ENCODE measurements around the gene PCDHB13.
"Not testable (repeated sequence)": the region's sequence is repeated elsewhere in the genome, so short reads cannot be mapped to it uniquely, and the experiment has no call there.

PCDHB13 gene

DNA sequence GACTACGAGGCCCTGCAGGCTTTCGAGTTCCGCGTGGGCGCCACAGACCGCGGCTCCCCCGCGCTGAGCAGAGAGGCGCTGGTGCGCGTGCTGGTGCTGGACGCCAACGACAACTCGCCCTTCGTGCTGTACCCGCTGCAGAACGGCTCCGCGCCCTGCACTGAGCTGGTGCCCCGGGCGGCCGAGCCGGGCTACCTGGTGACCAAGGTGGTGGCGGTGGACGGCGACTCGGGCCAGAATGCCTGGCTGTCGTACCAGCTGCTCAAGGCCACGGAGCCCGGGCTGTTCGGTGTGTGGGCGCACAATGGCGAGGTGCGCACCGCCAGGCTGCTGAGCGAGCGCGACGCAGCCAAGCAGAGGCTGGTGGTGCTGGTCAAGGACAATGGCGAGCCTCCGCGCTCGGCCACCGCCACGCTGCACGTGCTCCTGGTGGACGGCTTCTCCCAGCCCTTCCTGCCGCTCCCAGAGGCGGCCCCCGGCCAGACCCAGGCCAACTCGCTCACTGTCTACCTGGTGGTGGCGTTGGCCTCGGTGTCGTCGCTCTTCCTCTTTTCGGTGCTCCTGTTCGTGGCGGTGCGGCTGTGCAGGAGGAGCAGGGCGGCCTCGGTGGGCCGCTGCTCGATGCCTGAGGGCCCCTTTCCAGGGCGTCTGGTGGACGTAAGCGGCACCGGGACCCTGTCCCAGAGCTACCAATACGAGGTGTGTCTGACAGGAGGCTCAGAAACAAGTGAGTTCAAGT is 29.4 kb upstream of the PCDHB13 start:
- not testable (repeated sequence) for H3K27ac ChIP-seq (ENCODE audit: insufficient read depth, low read length, poor library complexity, severe bottlenecking); H3K4me1 ChIP-seq (ENCODE audit: control insufficient read depth, insufficient read depth, low read length, poor library complexity, severe bottlenecking); H3K36me3 ChIP-seq (ENCODE audit: control insufficient read depth, insufficient read depth, low read length); DNase-seq; H3K27me3 ChIP-seq (replicated peaks; ENCODE audit: control insufficient read depth, insufficient read depth, low read length, poor library complexity, severe bottlenecking); H3K9me3 ChIP-seq (ENCODE audit: control insufficient read depth, low read length); H3K4me3 ChIP-seq (ENCODE audit: insufficient read depth, low read depth, low read length, poor library complexity, severe bottlenecking)

DNA sequence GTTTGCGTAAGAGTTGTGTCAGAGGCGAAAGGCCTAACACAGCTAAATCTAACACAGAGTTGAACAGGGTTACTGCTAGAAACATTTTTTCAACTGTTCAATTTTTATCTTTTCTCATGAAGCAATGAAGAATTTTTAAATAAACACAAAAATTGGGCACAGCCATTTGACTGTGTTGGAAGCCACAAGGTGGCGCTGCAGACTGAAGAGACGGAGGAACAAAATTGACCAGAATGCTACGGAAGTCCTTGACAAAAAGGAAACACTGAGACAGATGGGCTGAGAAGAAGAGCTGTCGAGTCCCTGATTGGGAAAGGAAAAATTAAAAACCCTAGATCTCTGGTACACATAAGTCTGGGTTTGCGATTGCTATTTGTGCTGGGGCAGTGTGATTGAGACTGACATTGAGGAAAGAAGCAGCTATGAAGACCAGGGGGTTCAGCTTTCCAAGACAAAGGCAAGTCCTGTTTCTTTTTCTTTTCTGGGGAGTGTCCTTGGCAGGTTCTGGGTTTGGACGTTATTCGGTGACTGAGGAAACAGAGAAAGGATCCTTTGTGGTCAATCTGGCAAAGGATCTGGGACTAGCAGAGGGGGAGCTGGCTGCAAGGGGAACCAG is 26.7 kb upstream of the PCDHB13 start, which contains the start of gene PCDHB9:
PCDHB9 (plus strand) TSS at position 265 of the 616 bp plus-strand sequence; CDS start at position 423, 158 bp downstream.
- peak in 1 of 3 donors; percentile 27 for DNase-seq
- H3K4me1 ChIP-seq (ENCODE audit: control insufficient read depth, insufficient read depth, low read length, poor library complexity, severe bottlenecking), result no peaks in the 10 kb centered on the region
- H3K36me3 ChIP-seq (ENCODE audit: control insufficient read depth, insufficient read depth, low read length), result no peaks in the 10 kb centered on the region
- no peaks in the 10 kb centered on the region for H3K9me3 ChIP-seq (ENCODE audit: control insufficient read depth, low read length)
- no peak within 1 kb of the TSS for H3K4me3 ChIP-seq (ENCODE audit: insufficient read depth, low read depth, low read length, poor library complexity, severe bottlenecking)
- H3K27me3 ChIP-seq (replicated peaks; ENCODE audit: control insufficient read depth, insufficient read depth, low read length, poor library complexity, severe bottlenecking), result peaks cover under 1% of the 10 kb centered on the region
- no peak within 1 kb of the TSS for H3K27ac ChIP-seq (ENCODE audit: insufficient read depth, low read length, poor library complexity, severe bottlenecking)

GRCh38 chr5:141188682-141189081 is 25.0 kb upstream of the PCDHB13 start:
- not testable (repeated sequence) for H3K27ac ChIP-seq (ENCODE audit: insufficient read depth, low read length, poor library complexity, severe bottlenecking); H3K36me3 ChIP-seq (ENCODE audit: control insufficient read depth, insufficient read depth, low read length); H3K9me3 ChIP-seq (ENCODE audit: control insufficient read depth, low read length); H3K27me3 ChIP-seq (replicated peaks; ENCODE audit: control insufficient read depth, insufficient read depth, low read length, poor library complexity, severe bottlenecking); H3K4me3 ChIP-seq (ENCODE audit: insufficient read depth, low read depth, low read length, poor library complexity, severe bottlenecking); DNase-seq; H3K4me1 ChIP-seq (ENCODE audit: control insufficient read depth, insufficient read depth, low read length, poor library complexity, severe bottlenecking)

DNA sequence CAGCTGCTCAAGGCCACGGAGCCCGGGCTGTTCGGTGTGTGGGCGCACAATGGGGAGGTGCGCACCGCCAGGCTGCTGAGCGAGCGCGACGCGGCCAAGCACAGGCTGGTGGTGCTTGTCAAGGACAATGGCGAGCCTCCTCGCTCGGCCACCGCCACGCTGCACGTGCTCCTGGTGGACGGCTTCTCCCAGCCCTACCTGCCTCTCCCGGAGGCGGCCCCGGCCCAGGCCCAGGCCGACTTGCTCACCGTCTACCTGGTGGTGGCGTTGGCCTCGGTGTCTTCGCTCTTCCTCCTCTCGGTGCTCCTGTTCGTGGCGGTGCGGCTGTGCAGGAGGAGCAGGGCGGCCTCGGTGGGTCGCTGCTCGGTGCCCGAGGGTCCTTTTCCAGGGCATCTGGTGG is 24.6 kb upstream of the PCDHB13 start:
- H3K27me3 ChIP-seq (replicated peaks; ENCODE audit: control insufficient read depth, insufficient read depth, low read length, poor library complexity, severe bottlenecking); H3K4me1 ChIP-seq (ENCODE audit: control insufficient read depth, insufficient read depth, low read length, poor library complexity, severe bottlenecking); H3K36me3 ChIP-seq (ENCODE audit: control insufficient read depth, insufficient read depth, low read length); H3K27ac ChIP-seq (ENCODE audit: insufficient read depth, low read length, poor library complexity, severe bottlenecking); H3K9me3 ChIP-seq (ENCODE audit: control insufficient read depth, low read length); DNase-seq; H3K4me3 ChIP-seq (ENCODE audit: insufficient read depth, low read depth, low read length, poor library complexity, severe bottlenecking): not testable (repeated sequence)

DNA sequence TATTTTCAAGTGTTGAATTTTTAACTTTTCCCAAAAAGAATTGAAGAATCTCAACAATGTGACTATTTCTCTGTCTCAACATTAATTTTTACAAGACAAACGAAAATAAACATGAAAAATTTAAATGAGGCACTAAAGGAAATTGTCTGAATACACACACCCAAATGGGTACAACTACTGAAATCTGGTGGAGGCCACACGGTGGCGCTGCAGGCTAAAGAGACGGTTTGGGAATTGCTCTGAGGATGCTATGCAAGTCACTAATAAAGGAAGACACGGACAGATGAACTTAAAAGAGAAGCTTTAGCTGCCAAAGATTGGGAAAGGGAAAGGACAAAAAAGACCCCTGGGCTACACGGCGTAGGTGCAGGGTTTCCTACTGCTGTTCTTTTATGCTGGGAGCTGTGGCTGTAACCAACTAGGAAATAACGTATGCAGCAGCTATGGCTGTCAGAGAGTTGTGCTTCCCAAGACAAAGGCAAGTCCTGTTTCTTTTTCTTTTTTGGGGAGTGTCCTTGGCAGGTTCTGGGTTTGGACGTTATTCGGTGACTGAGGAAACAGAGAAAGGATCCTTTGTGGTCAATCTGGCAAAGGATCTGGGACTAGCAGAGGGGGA is 21.5 kb upstream of the PCDHB13 start, which contains the start of gene PCDHB10:
PCDHB10 (plus strand) TSS at position 244 of the 616 bp plus-strand sequence; CDS start at position 444, 200 bp downstream.
- Histone ChIP-seq H3K27me3 (replicated peaks; ENCODE audit: control insufficient read depth, insufficient read depth, low read length, poor library complexity, severe bottlenecking) (peaks cover 4% of the 10 kb centered on the region), H3K36me3 (ENCODE audit: control insufficient read depth, insufficient read depth, low read length) (no peaks in the 10 kb centered on the region), H3K4me1 (ENCODE audit: control insufficient read depth, insufficient read depth, low read length, poor library complexity, severe bottlenecking) (no peaks in the 10 kb centered on the region), H3K9me3 (ENCODE audit: control insufficient read depth, low read length) (no peaks in the 10 kb centered on the region), H3K4me3 (ENCODE audit: insufficient read depth, low read depth, low read length, poor library complexity, severe bottlenecking) (no peak within 1 kb of the TSS), H3K27ac (ENCODE audit: insufficient read depth, low read length, poor library complexity, severe bottlenecking) (no peak within 1 kb of the TSS)
- DNase-seq, result peak in 1 of 3 donors; percentile 8

DNA sequence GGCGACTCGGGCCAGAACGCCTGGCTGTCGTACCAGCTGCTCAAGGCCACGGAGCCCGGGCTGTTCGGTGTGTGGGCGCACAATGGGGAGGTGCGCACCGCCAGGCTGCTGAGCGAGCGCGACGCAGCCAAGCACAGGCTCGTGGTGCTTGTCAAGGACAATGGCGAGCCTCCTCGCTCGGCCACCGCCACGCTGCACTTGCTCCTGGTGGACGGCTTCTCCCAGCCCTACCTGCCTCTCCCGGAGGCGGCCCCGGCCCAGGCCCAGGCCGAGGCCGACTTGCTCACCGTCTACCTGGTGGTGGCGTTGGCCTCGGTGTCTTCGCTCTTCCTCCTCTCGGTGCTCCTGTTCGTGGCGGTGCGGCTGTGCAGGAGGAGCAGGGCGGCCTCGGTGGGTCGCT is 19.4 kb upstream of the PCDHB13 start:
- H3K9me3 ChIP-seq (ENCODE audit: control insufficient read depth, low read length); DNase-seq; H3K4me3 ChIP-seq (ENCODE audit: insufficient read depth, low read depth, low read length, poor library complexity, severe bottlenecking); H3K36me3 ChIP-seq (ENCODE audit: control insufficient read depth, insufficient read depth, low read length); H3K27me3 ChIP-seq (replicated peaks; ENCODE audit: control insufficient read depth, insufficient read depth, low read length, poor library complexity, severe bottlenecking); H3K4me1 ChIP-seq (ENCODE audit: control insufficient read depth, insufficient read depth, low read length, poor library complexity, severe bottlenecking); H3K27ac ChIP-seq (ENCODE audit: insufficient read depth, low read length, poor library complexity, severe bottlenecking): not testable (repeated sequence)

DNA sequence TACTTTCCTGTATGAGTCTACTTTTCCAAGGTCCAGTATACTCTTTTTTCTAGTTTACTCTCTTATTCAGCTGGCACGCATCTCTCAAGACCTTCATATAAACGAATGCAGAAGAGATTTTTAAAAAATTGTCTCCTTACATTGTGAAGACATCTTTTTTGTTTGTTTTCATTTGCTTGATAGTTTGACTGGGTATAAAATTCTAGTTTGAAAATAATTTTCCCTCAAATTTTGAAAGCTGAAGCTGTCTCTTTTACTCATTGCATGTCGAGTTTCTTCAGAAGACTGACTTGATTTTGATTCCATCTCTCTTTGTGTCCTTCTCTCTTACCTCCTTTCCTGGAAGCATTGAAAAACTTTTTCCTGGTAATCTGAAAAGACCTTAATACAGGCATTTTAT is 17.4 kb upstream of the PCDHB13 start:
- Histone ChIP-seq H3K27me3 (replicated peaks; ENCODE audit: control insufficient read depth, insufficient read depth, low read length, poor library complexity, severe bottlenecking) (peaks cover 4% of the 10 kb centered on the region), H3K4me3 (ENCODE audit: insufficient read depth, low read depth, low read length, poor library complexity, severe bottlenecking) (no peak overlapping the region), H3K36me3 (ENCODE audit: control insufficient read depth, insufficient read depth, low read length) (no peaks in the 10 kb centered on the region), H3K27ac (ENCODE audit: insufficient read depth, low read length, poor library complexity, severe bottlenecking) (no peak overlapping the region), H3K9me3 (ENCODE audit: control insufficient read depth, low read length) (no peaks in the 10 kb centered on the region), H3K4me1 (ENCODE audit: control insufficient read depth, insufficient read depth, low read length, poor library complexity, severe bottlenecking) (no peaks in the 10 kb centered on the region)
- no peak for DNase-seq

- no peaks in the 10 kb centered on the region for H3K36me3 ChIP-seq (ENCODE audit: control insufficient read depth, insufficient read depth, low read length)
- no peak for DNase-seq
- H3K27ac ChIP-seq (ENCODE audit: insufficient read depth, low read length, poor library complexity, severe bottlenecking), result no peak within 1 kb of the TSS
- H3K4me1 ChIP-seq (ENCODE audit: control insufficient read depth, insufficient read depth, low read length, poor library complexity, severe bottlenecking), result no peaks in the 10 kb centered on the region
- H3K4me3 ChIP-seq (ENCODE audit: insufficient read depth, low read depth, low read length, poor library complexity, severe bottlenecking), result no peak within 1 kb of the TSS
- H3K9me3 ChIP-seq (ENCODE audit: control insufficient read depth, low read length), result no peaks in the 10 kb centered on the region
- no peaks in the 10 kb centered on the region for H3K27me3 ChIP-seq (replicated peaks; ENCODE audit: control insufficient read depth, insufficient read depth, low read length, poor library complexity, severe bottlenecking)
These were observed 14.1 kb upstream of the PCDHB13 start, which contains the start of gene PCDHB11 for GRCh38 chr5:141199359-141200235. Gene PCDHB11 (plus strand): TSS chr5:141199627. CDS start chr5:141199775, 148 bp downstream.

GRCh38 chr5:141201126-141201525 is 12.6 kb upstream of the PCDHB13 start:
- not testable (repeated sequence) for H3K9me3 ChIP-seq (ENCODE audit: control insufficient read depth, low read length); H3K27me3 ChIP-seq (replicated peaks; ENCODE audit: control insufficient read depth, insufficient read depth, low read length, poor library complexity, severe bottlenecking)

More at GRCh38 chr5:141201126-141201525, 12.6 kb upstream of the PCDHB13 start:
- H3K36me3 ChIP-seq (ENCODE audit: control insufficient read depth, insufficient read depth, low read length); H3K27ac ChIP-seq (ENCODE audit: insufficient read depth, low read length, poor library complexity, severe bottlenecking); H3K4me3 ChIP-seq (ENCODE audit: insufficient read depth, low read depth, low read length, poor library complexity, severe bottlenecking); H3K4me1 ChIP-seq (ENCODE audit: control insufficient read depth, insufficient read depth, low read length, poor library complexity, severe bottlenecking); DNase-seq: not testable (repeated sequence)

All from effector memory CD4-positive, alpha-beta T cell (primary cell).